ENCODE measurements around the gene HMGB2.

The HMGB2 gene

DNA sequence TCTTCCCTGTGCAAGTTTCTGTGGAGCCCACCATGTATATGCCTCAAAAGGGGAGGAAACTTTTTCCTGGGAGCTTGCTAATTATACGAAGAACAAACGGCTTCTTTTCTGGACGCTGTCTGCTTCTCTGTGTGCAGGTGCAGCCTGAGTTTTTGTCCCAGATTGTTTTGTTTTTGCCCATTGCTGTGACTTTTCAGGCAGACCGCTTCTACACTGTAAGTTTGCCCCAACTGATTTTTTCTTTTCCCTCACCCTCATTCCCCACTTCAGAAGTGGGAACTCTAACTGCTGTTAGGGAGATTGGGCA, 51.9 kb downstream of the HMGB2 start:
- no peak overlapping the region for H3K4me2 ChIP-seq (ENCODE audit: low read length)
- no peaks in the 10 kb centered on the region for H3K36me3 ChIP-seq (ENCODE audit: insufficient read depth, low read length)
- no peaks in the 10 kb centered on the region for H3K9me3 ChIP-seq (replicated peaks; ENCODE audit: low read length)
- H3K9ac ChIP-seq (ENCODE audit: low read depth, low read length): no peak overlapping the region
- no peak overlapping the region for H3K4me3 ChIP-seq (ENCODE audit: low read length)
- no peaks in the 10 kb centered on the region for H3K4me1 ChIP-seq (ENCODE audit: control insufficient read depth, insufficient read depth, low read length)
- no peaks in the 10 kb centered on the region for H3K27me3 ChIP-seq (ENCODE audit: control insufficient read depth, insufficient read depth, low read length)

DNA sequence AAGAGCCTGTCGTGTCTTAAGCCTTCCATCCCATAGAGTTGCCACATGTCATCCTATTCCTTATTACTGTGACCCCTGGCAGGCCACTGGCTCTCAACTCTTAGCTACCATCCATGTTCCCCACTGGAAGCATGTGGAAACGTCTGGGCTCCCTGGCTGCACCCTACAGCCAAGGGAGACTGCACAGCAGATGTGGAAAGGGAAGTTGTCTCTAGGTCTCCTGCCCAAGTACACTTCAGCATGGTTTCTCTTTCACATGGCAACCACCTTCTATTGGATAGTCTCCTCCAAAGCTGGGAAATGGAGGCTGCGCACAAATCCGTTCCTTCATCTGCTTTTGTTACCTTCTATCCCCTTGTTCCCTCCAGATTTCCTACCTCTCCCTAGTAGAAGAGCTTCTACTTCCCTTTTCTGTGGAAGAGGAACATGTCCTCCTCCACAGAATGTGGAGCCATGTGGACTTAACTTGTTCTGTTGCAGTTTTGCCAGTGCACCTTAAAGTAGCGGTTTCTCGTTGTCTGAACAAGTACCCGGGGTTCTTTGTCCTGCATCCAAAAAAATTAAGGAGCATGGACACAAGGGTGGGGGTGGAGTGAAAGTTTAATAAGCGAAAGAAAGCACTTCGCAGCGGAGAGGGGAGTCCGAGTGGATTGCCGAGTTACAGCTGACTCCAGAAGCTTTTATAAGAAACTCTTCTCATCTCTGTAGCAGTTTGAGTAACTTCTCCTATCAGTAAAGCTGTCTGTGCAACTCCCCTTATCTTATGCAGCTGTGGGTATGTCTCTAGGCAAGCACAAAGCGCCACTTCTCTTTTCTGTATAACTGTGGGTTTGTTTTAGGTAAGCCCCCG, 52.5 kb downstream of the HMGB2 start:
- H3K4me1 ChIP-seq (ENCODE audit: control insufficient read depth, insufficient read depth, low read length): no peaks in the 10 kb centered on the region

More for the DNA sequence above, 52.5 kb downstream of the HMGB2 start:
- Histone ChIP-seq H3K4me3 (ENCODE audit: low read length) (no peak overlapping the region), H3K27me3 (ENCODE audit: control insufficient read depth, insufficient read depth, low read length) (no peaks in the 10 kb centered on the region), H3K9me3 (replicated peaks; ENCODE audit: low read length) (no peaks in the 10 kb centered on the region), H3K36me3 (ENCODE audit: insufficient read depth, low read length) (no peaks in the 10 kb centered on the region), H3K9ac (ENCODE audit: low read depth, low read length) (no peak overlapping the region), H3K4me2 (ENCODE audit: low read length) (no peak overlapping the region)
